HUES64 (cell line): Measurements from ENCODE around the gene FTCD.

Experiments used
- H3K27ac ChIP-seq: 2 replicates; pipeline ENCODE4 v1.7.0; 2013; ENCODE audit warnings: low read depth, low read length, inconsistent platforms
- H3K27me3 ChIP-seq: 2 replicates; pipeline ENCODE4 v1.6.1; 2013; ENCODE audit warnings: mild to moderate bottlenecking, low read length; ENCODE audit not compliant: insufficient read depth
- H3K36me3 ChIP-seq: 2 replicates; pipeline ENCODE4 v1.6.1; 2013; ENCODE audit warnings: mild to moderate bottlenecking, low read length; ENCODE audit not compliant: insufficient read depth
- H3K4me1 ChIP-seq: 2 replicates; pipeline ENCODE4 v1.6.1; 2013; ENCODE audit warnings: mild to moderate bottlenecking, low read length, moderate library complexity; ENCODE audit not compliant: insufficient read depth
- H3K4me3 ChIP-seq: 2 replicates; pipeline ENCODE4 v1.5.1; 2013; ENCODE audit warnings: mild to moderate bottlenecking, low read length, moderate library complexity
- H3K9ac ChIP-seq: 2 replicates; pipeline ENCODE4 v1.6.1; 2013; ENCODE audit warnings: mild to moderate bottlenecking, low read depth, low read length
- H3K9me3 ChIP-seq: 2 replicates; pipeline ENCODE4 v1.6.1; 2013; ENCODE audit warnings: low read depth, low read length; ENCODE audit not compliant: insufficient read depth
- WGBS: fragments of 150-250, 120-280 bp; methylation state at CpG from one replicate; pipeline ENCODE4 v1.1.7; 2013; ENCODE audit warnings: missing lambda C conversion rate; 5-methylcytosine and 5-hydroxymethylcytosine counted together

FTCD gene

GRCh38 chr21:46116776-46117585 lies 38.4 kb downstream of the FTCD start:
- Histone ChIP-seq H3K27ac (no peak overlapping the region), H3K36me3 (peaks cover 49% of the 10 kb centered on the region), H3K27me3 (no peaks in the 10 kb centered on the region), H3K9me3 (peaks cover 7% of the 10 kb centered on the region; the same call in 1 of the 2 replicates), H3K4me3 (no peak overlapping the region), H3K4me1 (no peaks in the 10 kb centered on the region), H3K9ac (no peak overlapping the region)
- 94% methylated on average over 24 of the region's 24 CpGs for WGBS

- H3K36me3 ChIP-seq, result peaks cover 47% of the 10 kb centered on the region
- H3K4me3 ChIP-seq, result no peak overlapping the region
- no peaks in the 10 kb centered on the region for H3K27me3 ChIP-seq
- no peak overlapping the region for H3K9ac ChIP-seq
- H3K27ac ChIP-seq, result no peak overlapping the region
- H3K4me1 ChIP-seq, result no peaks in the 10 kb centered on the region
- peaks cover 7% of the 10 kb centered on the region; the same call in 1 of the 2 replicates for H3K9me3 ChIP-seq
- 92% methylated on average over 20 of the region's 20 CpGs for WGBS
Measured at GRCh38 chr21:46116189-46116775, 39.1 kb downstream of the FTCD start.

- peaks cover 47% of the 10 kb centered on the region for H3K36me3 ChIP-seq
- H3K27ac ChIP-seq, result no peak overlapping the region
- H3K27me3 ChIP-seq, result no peaks in the 10 kb centered on the region
- no peaks in the 10 kb centered on the region for H3K4me1 ChIP-seq
- H3K4me3 ChIP-seq, result no peak overlapping the region
- 94% methylated on average over 17 of the region's 17 CpGs for WGBS
- peaks cover 7% of the 10 kb centered on the region; the same call in 1 of the 2 replicates for H3K9me3 ChIP-seq
- H3K9ac ChIP-seq, result no peak overlapping the region
Measured at GRCh38 chr21:46115441-46116188, 39.8 kb downstream of the FTCD start.

GRCh38 chr21:46114963-46115362 lies 40.4 kb downstream of the FTCD start:
- Histone ChIP-seq H3K27ac (no peak overlapping the region), H3K9ac (no peak overlapping the region), H3K9me3 (peaks cover 7% of the 10 kb centered on the region; the same call in 1 of the 2 replicates), H3K4me3 (no peak overlapping the region), H3K4me1 (no peaks in the 10 kb centered on the region), H3K27me3 (no peaks in the 10 kb centered on the region), H3K36me3 (peaks cover 47% of the 10 kb centered on the region)
- 95% methylated on average over 4 of the region's 4 CpGs for WGBS

DNA sequence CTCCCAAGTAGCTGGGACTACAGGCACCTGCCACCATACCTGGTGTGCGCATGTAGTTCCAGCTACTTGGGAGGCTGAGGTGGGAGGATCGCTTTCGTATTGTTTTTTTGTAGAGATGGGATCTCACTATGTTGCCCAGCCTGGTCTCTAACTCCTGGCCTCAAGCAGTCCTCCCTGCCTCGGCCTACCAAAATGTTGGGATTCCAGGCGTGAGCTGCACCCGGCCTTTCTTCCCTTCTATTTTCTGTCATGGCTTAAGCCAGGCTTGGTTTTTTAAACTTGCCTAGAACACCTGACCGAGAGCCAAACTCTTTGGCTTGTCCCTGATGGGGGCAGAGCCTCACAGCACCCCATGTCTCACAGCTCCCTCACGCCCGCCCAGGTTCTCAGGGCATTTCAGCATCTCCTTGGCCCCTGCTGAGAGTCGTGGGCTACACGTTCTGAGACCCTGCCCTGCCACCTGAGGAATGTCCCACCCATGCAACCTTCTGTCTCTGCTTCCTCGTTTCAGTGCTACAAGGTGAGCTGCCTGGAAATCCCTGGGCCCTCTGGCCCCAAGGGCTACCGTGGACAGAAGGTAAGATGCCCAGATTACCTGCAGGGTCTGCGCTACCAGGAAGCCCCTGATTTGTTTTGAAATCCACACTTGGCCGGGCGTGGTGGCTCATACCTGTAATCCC lies 41.7 kb downstream of the FTCD start:
- Histone ChIP-seq H3K36me3 (peaks cover 47% of the 10 kb centered on the region), H3K9ac (no peak overlapping the region), H3K4me3 (no peak overlapping the region), H3K4me1 (no peaks in the 10 kb centered on the region), H3K27ac (no peak overlapping the region), H3K9me3 (peaks cover 13% of the 10 kb centered on the region), H3K27me3 (no peaks in the 10 kb centered on the region)
- 96% methylated on average over 16 of the region's 16 CpGs for WGBS

GRCh38 chr21:46112725-46113215 lies 42.6 kb downstream of the FTCD start:
- Histone ChIP-seq H3K9me3 (peaks cover 22% of the 10 kb centered on the region), H3K27me3 (no peaks in the 10 kb centered on the region), H3K4me3 (no peak overlapping the region), H3K9ac (no peak overlapping the region), H3K27ac (no peak overlapping the region), H3K4me1 (no peaks in the 10 kb centered on the region), H3K36me3 (peaks cover 47% of the 10 kb centered on the region)
- 96% methylated on average over 20 of the region's 20 CpGs for WGBS

DNA sequence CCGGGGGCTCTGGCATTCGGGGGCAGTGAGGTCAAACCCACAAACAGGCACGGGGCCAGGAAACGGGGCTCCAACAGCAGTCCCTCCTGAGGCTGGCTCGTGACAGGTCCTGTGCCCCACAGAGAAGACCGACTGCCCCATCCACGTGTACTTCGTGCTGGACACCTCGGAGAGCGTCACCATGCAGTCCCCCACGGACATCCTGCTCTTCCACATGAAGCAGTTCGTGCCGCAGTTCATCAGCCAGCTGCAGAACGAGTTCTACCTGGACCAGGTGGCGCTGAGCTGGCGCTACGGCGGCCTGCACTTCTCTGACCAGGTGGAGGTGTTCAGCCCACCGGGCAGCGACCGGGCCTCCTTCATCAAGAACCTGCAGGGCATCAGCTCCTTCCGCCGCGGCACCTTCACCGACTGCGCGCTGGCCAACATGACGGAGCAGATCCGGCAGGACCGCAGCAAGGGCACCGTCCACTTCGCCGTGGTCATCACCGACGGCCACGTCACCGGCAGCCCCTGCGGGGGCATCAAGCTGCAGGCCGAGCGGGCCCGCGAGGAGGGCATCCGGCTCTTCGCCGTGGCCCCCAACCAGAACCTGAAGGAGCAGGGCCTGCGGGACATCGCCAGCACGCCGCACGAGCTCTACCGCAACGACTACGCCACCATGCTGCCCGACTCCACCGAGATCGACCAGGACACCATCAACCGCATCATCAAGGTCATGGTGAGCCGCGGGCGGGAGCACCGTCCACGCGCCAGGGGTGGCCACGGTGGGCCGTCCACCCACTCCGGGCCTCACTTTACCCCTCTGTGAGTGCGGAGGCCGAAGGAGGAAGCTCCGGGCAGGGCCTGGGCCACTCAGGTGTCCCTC lies 43.3 kb downstream of the FTCD start:
- Histone ChIP-seq H3K36me3 (peaks cover 43% of the 10 kb centered on the region), H3K27me3 (no peaks in the 10 kb centered on the region), H3K9ac (no peak overlapping the region), H3K9me3 (peaks cover 22% of the 10 kb centered on the region), H3K4me1 (peaks cover 1% of the 10 kb centered on the region; the same call in 1 of the 2 replicates), H3K27ac (no peak overlapping the region), H3K4me3 (no peak overlapping the region)
- 97% methylated on average over 69 of the region's 69 CpGs for WGBS

- Histone ChIP-seq H3K9me3 (peaks cover 22% of the 10 kb centered on the region), H3K4me1 (peaks cover 4% of the 10 kb centered on the region; the same call in 1 of the 2 replicates), H3K27me3 (no peaks in the 10 kb centered on the region), H3K9ac (no peak overlapping the region), H3K27ac (no peak overlapping the region), H3K36me3 (peaks cover 35% of the 10 kb centered on the region), H3K4me3 (no peak overlapping the region)
- 97% methylated on average over 12 of the region's 12 CpGs for WGBS
Measured at GRCh38 chr21:46111193-46111571, 44.2 kb downstream of the FTCD start.

GRCh38 chr21:46110499-46111192 lies 44.7 kb downstream of the FTCD start:
- Histone ChIP-seq H3K36me3 (peaks cover 31% of the 10 kb centered on the region), H3K4me3 (no peak overlapping the region), H3K4me1 (peaks cover 4% of the 10 kb centered on the region; the same call in 1 of the 2 replicates), H3K9me3 (peaks cover 24% of the 10 kb centered on the region), H3K27me3 (no peaks in the 10 kb centered on the region), H3K9ac (no peak overlapping the region), H3K27ac (no peak overlapping the region)
- 91% methylated on average over 20 of the region's 20 CpGs for WGBS
